ENCODE results near the gene TTC33.

Gene TTC33

GRCh38 chr5:40774623-40775022, 18.9 kb upstream of the TTC33 start:
- peak; percentile 28; the same call in 1 of the 2 replicates for TF ChIP-seq CTCF (IDR thresholded peaks at IDR 0.05)

GRCh38 chr5:40770764-40771163, 15.0 kb upstream of the TTC33 start:
- no peak for TF ChIP-seq CTCF (IDR thresholded peaks at IDR 0.05)

GRCh38 chr5:40762705-40763104, 6.9 kb upstream of the TTC33 start:
- TF ChIP-seq CTCF (IDR thresholded peaks at IDR 0.05), result no peak

- TF ChIP-seq CTCF (IDR thresholded peaks at IDR 0.05), result no peak
These were observed 1.6 kb upstream of the TTC33 start for GRCh38 chr5:40757400-40757799.

GRCh38 chr5:40755093-40755406, 711 bp downstream of the TTC33 start:
- TF ChIP-seq CTCF (IDR thresholded peaks at IDR 0.05), result peak; percentile 81

GRCh38 chr5:40754381-40755092, 1.2 kb downstream of the TTC33 start:
- no peak for TF ChIP-seq CTCF (IDR thresholded peaks at IDR 0.05)

GRCh38 chr5:40746703-40747102, 9.1 kb downstream of the TTC33 start:
- no peak for TF ChIP-seq CTCF (IDR thresholded peaks at IDR 0.05)

GRCh38 chr5:40743771-40744170, 12.0 kb downstream of the TTC33 start:
- TF ChIP-seq CTCF (IDR thresholded peaks at IDR 0.05), result no peak

Data from LNCAP (cell line).